RWPE1 (cell line): ENCODE data around the gene LRCH2.
"Not testable (repeated sequence)": the region's sequence is repeated elsewhere in the genome, so short reads cannot be mapped to it uniquely, and the experiment has no call there.

ENCODE experiments used
- CTCF ChIA-PET: fragments of 350-600 bp; sonication (Branson Sonifier 250); formaldehyde crosslinking; extraction: SDS; loops from one replicate; lab custom pipeline; 2021; lab: Yijun Ruan, JAX
- POLR2A ChIA-PET: fragments of 400-600 bp; formaldehyde crosslinking; extraction: SDS; loops from one replicate; lab custom pipeline; 2020; ENCODE audit warnings: antibody characterized with exemption; ENCODE audit not compliant: low non-redundant PET; lab: Yijun Ruan, JAX
- DNase-seq: peaks from one replicate; pipeline ENCODE4 v3.0.0; 2012; ENCODE audit warnings: low spot score
- H3K27ac ChIP-seq: fragments of 450-650 bp; 2 replicates; pipeline ENCODE4 v1.5.1; 2017
- CTCF ChIP-seq: fragments of 450-650 bp; conservative IDR thresholded peaks from 2 replicates; pipeline ENCODE4 v1.5.1; 2017; ENCODE audit warnings: low read depth, mild to moderate bottlenecking

LRCH2 gene

GRCh38 chrX:115214605-115215004, 19.3 kb downstream of the LRCH2 start:
- CTCF ChIA-PET, result no interaction called here
- no peak for TF ChIP-seq CTCF
- H3K27ac ChIP-seq, result no peak overlapping the region
- no peak for DNase-seq
- POLR2A ChIA-PET, result no interaction called here

GRCh38 chrX:115214151-115214550, 19.7 kb downstream of the LRCH2 start:
- no peak for TF ChIP-seq CTCF
- DNase-seq, result no peak
- H3K27ac ChIP-seq, result no peak overlapping the region
- ChIA-PET CTCF (no interaction called here), POLR2A (no interaction called here)

- CTCF ChIA-PET, H3K27ac ChIP-seq, POLR2A ChIA-PET, DNase-seq: not testable (repeated sequence)
Measured at GRCh38 chrX:115209547-115209946, 24.3 kb downstream of the LRCH2 start.

- no peak overlapping the region for H3K27ac ChIP-seq
- TF ChIP-seq CTCF, result no peak
- no peak for DNase-seq
- ChIA-PET POLR2A (no interaction called here), CTCF (no interaction called here)
Measured at GRCh38 chrX:115204040-115204439, 29.9 kb downstream of the LRCH2 start.

- POLR2A ChIA-PET, result no interaction called here
- CTCF ChIA-PET, result no interaction called here
Measured at GRCh38 chrX:115192244-115192700, 41.6 kb downstream of the LRCH2 start.

GRCh38 chrX:115191490-115192243, 42.2 kb downstream of the LRCH2 start:
- DNase-seq, result no peak
- CTCF ChIA-PET, result no interaction called here
- TF ChIP-seq CTCF, result no peak
- H3K27ac ChIP-seq, result no peak overlapping the region
- POLR2A ChIA-PET, result no interaction called here

More at GRCh38 chrX:115192244-115192700, 41.6 kb downstream of the LRCH2 start:
- no peak overlapping the region for H3K27ac ChIP-seq
- TF ChIP-seq CTCF, result no peak
- no peak for DNase-seq
